Uterus (tissue), 4 donors: ENCODE data around the gene PRKCE. TPM values are rescaled to one million over a fixed set of nuclear protein-coding genes. Genes with fewer than 3 reads are reported as not detected.

ENCODE experiments used
- DNase-seq, 2 donors: peaks; one replicate each; pipeline ENCODE4 v3.0.0-alpha.2; 2019 to 2020
- H3K27ac ChIP-seq, 2 donors: fragments of 200-600 bp; sonication (generic); 1 replicate in 1 of 2; 2 replicates in 1 of 2; pipeline ENCODE4 v1.5.1; 2016 to 2018
- H3K27me3 ChIP-seq, 2 donors: fragments of 200-600 bp; sonication (generic); one replicate each; pipeline ENCODE4 v1.5.1; 2018 to 2019; ENCODE audit warnings: control low read depth in 1 of 2
- H3K36me3 ChIP-seq, 2 donors: fragments of 200-600 bp; sonication (generic); one replicate each; pipeline ENCODE4 v1.5.1; 2019; ENCODE audit warnings: control low read depth in 1 of 2
- H3K4me1 ChIP-seq, 2 donors: fragments of 200-600 bp; sonication (generic); one replicate each; pipeline ENCODE4 v1.5.1; 2018 to 2019; ENCODE audit warnings: control low read depth in 1 of 2
- H3K4me3 ChIP-seq, 2 donors: fragments of 200-600 bp; sonication (generic); 1 replicate in 1 of 2; 2 replicates in 1 of 2; pipeline ENCODE4 v1.5.1; 2018 to 2019; ENCODE audit warnings: mild to moderate bottlenecking in 1 of 2
- H3K9me3 ChIP-seq, 2 donors: fragments of 200-600 bp; sonication (generic); one replicate each; pipeline ENCODE4 v1.5.1; 2019; ENCODE audit warnings: control low read depth in 1 of 2
- CTCF ChIP-seq, 4 experiments: fragments of 200-600 bp in 2 of 4; fragments of 450-650 bp in 2 of 4; sonication (generic) in 2 of 4; IDR thresholded peaks; one replicate each; pipeline ENCODE4 v1.5.1; 2016 to 2019; ENCODE audit warnings: antibody characterized with exemption in 4 of 4, mild to moderate bottlenecking in 2 of 4, moderate library complexity in 1 of 4
- POLR2A ChIP-seq, 2 donors: fragments of 450-650 bp; IDR thresholded peaks; one replicate each; pipeline ENCODE4 v1.6.1; 2016; ENCODE audit warnings: antibody characterized with exemption in 2 of 2, mild to moderate bottlenecking in 1 of 2, moderate library complexity in 1 of 2
- intact Hi-C: fragments of 100-400 bp; cut with DNase I; formaldehyde crosslinking; loops from one replicate; pipeline ENCODE4 v1.15.1; 2023; ENCODE audit warnings: low total_unique reads
- total RNA-seq, 4 donors: library from RNA; depleted of rRNA in 3 of 4; stranded (reverse); fragments of >200 nt in 3 of 4; gene quantifications; one replicate each; pipeline versions ENCODE4 v1.1.0 to v1.2.4, GENCODE V29; 2014 to 2023
- donor health status: DM: yes; HTN: yes; CAD: no.

Gene PRKCE
- total RNA-seq, 4 donors from 2014 or later = 3.8 to 47.6 (median 14.2) TPM

- no peak for TF ChIP-seq POLR2A (IDR thresholded peaks at IDR 0.05)
- TF ChIP-seq CTCF (IDR thresholded peaks at IDR 0.05) = no peak
- intact Hi-C loops = no loop called here
- no peak for DNase-seq
- no peaks in the 10 kb centered on the region for H3K9me3 ChIP-seq
- peak overlapping the region in 1 of 2 donors; percentile 29 for H3K27ac ChIP-seq
- no peaks in the 10 kb centered on the region for H3K4me1 ChIP-seq
- H3K36me3 ChIP-seq = no peaks in the 10 kb centered on the region
- H3K27me3 ChIP-seq = no peaks in the 10 kb centered on the region
- H3K4me3 ChIP-seq = no peak overlapping the region
Observed at GRCh38 chr2:46010223-46010924, 358.9 kb downstream of the PRKCE start.

- intact Hi-C loops = no loop called here
- Histone ChIP-seq H3K27me3 (no peaks in the 10 kb centered on the region), H3K4me1 (no peaks in the 10 kb centered on the region), H3K36me3 (no peaks in the 10 kb centered on the region), H3K27ac (peak overlapping the region in 1 of 2 donors; percentile 29), H3K4me3 (no peak overlapping the region), H3K9me3 (no peaks in the 10 kb centered on the region)
- DNase-seq = no peak
- TF ChIP-seq POLR2A (IDR thresholded peaks at IDR 0.05) (no peak), CTCF (IDR thresholded peaks at IDR 0.05) (peak; percentile 51 to 71 (median 65))
Observed at GRCh38 chr2:46010925-46011490, 359.5 kb downstream of the PRKCE start.

GRCh38 chr2:46012618-46013240, 361.3 kb downstream of the PRKCE start:
- intact Hi-C loops = no loop called here
- Histone ChIP-seq H3K9me3 (no peaks in the 10 kb centered on the region), H3K27me3 (no peaks in the 10 kb centered on the region), H3K4me1 (no peaks in the 10 kb centered on the region), H3K36me3 (no peaks in the 10 kb centered on the region), H3K4me3 (no peak overlapping the region), H3K27ac (no peak overlapping the region)
- no peak for TF ChIP-seq POLR2A (IDR thresholded peaks at IDR 0.05)
- TF ChIP-seq CTCF (IDR thresholded peaks at IDR 0.05) = no peak
- DNase-seq = no peak

- TF ChIP-seq POLR2A (IDR thresholded peaks at IDR 0.05) (no peak), CTCF (IDR thresholded peaks at IDR 0.05) (no peak)
- Histone ChIP-seq H3K4me3 (no peak overlapping the region), H3K27me3 (no peaks in the 10 kb centered on the region), H3K36me3 (no peaks in the 10 kb centered on the region), H3K27ac (no peak overlapping the region), H3K9me3 (no peaks in the 10 kb centered on the region), H3K4me1 (no peaks in the 10 kb centered on the region)
- intact Hi-C loops = no loop called here
- no peak for DNase-seq
Observed at GRCh38 chr2:46013726-46014125, 362.3 kb downstream of the PRKCE start.
